HCT116 (cell line): Measurements from ENCODE around the gene GMPR2.

Source experiments
- CEBPB ChIP-seq: IDR thresholded peaks from 2 replicates; pipeline ENCODE4 v1.6.1; 2012; ENCODE audit warnings: low read depth
- CTCF ChIP-seq, 3 experiments: fragments of 200-600 bp in 1 of 3; sonication (generic) in 1 of 3; IDR thresholded peaks in 2 of 3; conservative IDR thresholded peaks in 1 of 3; 2 replicates each; pipeline ENCODE4 v1.5.1; 2012 to 2017; ENCODE audit warnings: low read depth in 2 of 3, low read length in 2 of 3, antibody characterized with exemption in 1 of 3, borderline replicate concordance in 1 of 3, control low read depth in 1 of 3, mild to moderate bottlenecking in 1 of 3, mixed read lengths in 1 of 3, mixed run types in 1 of 3, moderate library complexity in 1 of 3; ENCODE audit not compliant: insufficient read depth in 1 of 3
- EZH2 ChIP-seq: fragments of 200-600 bp; sonication (generic); IDR thresholded peaks from 2 replicates; pipeline ENCODE4 v1.6.1; 2017; ENCODE audit warnings: antibody characterized with exemption, mixed run types
- FOSL1 ChIP-seq: IDR thresholded peaks from 2 replicates; pipeline ENCODE4 v1.6.1; 2012; ENCODE audit warnings: low read depth
- POLR2A ChIP-seq: IDR thresholded peaks from 2 replicates; pipeline ENCODE4 v1.7.0; 2011; ENCODE audit warnings: borderline replicate concordance; ENCODE audit not compliant: insufficient read depth, insufficient read length; ENCODE audit errors: extremely low read depth
- POLR2AphosphoS5 ChIP-seq: IDR thresholded peaks from 2 replicates; pipeline ENCODE4 v1.6.1; 2011; ENCODE audit warnings: mild to moderate bottlenecking, low read depth, low read length, moderate library complexity
- SIN3A ChIP-seq: IDR thresholded peaks from 2 replicates; pipeline ENCODE4 v1.6.1; 2012; ENCODE audit warnings: low read depth
- ZFX ChIP-seq: fragments of 450-650 bp; IDR thresholded peaks from 2 replicates; pipeline ENCODE4 v1.6.1; 2017
- ZNF274 ChIP-seq: fragments of 200-500 bp; sonication (Bioruptor generic); IDR thresholded peaks from 2 replicates; pipeline ENCODE4 v1.6.1; 2014; ENCODE audit warnings: mild to moderate bottlenecking, low read depth, low read length, inconsistent platforms
- TF ChIP-seq, protein P1 (sequence below): IDR thresholded peaks from 2 replicates; pipeline ENCODE4 v1.6.1; 2012

GRCh38 chr14:24261969-24262327 is 29.2 kb downstream of the GMPR2 start:
- TF ChIP-seq CTCF (IDR thresholded peaks at IDR 0.05 in 2 of 3, conservative IDR thresholded peaks at IDR 0.05 in 1 of 3; ENCODE audit: borderline replicate concordance in 1 of 3, insufficient read depth in 1 of 3, low read depth in 2 of 3, low read length in 2 of 3) (no peak), EZH2 (no peak), POLR2A (no peak), SIN3A (no peak), ZFX (no peak), FOSL1 (no peak), ZNF274 (no peak), POLR2AphosphoS5 (no peak), CEBPB (no peak)
- TF ChIP-seq, protein P1, sequence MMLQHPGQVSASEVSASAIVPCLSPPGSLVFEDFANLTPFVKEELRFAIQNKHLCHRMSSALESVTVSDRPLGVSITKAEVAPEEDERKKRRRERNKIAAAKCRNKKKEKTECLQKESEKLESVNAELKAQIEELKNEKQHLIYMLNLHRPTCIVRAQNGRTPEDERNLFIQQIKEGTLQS, result no peak
